HCT116 (cell line): ENCODE measurements around the gene IMPACT. TPM values are rescaled to one million over a fixed set of nuclear protein-coding genes. Genes with fewer than 3 reads are reported as not detected.
A peak's percentile ranks its signal among the peaks of the same experiment; 100 is the strongest.

Experiments used
- ATAC-seq: fragments of 200-7000 bp; cut with Tn5 transposase; 2 replicates; pipeline ENCODE4 v1.9.1; 2020; ENCODE audit warnings: mild to moderate bottlenecking, moderate library complexity
- BruUV-seq: library from RNA; stranded (reverse); fragments of 400-500 nt; replicated peaks from 2 replicates; lab custom pipeline; 2021; lab: Mats Ljungman, UMichigan
- CTCF ChIA-PET: fragments of 300-600 bp; sonication (Branson Sonifier 250); formaldehyde crosslinking; loops from one replicate; lab custom pipeline; 2021; ENCODE audit warnings: antibody characterized with exemption; lab: Charles Lee
- POLR2A ChIA-PET: fragments of 300-600, 350-600 bp; sonication (Branson Sonifier 250); formaldehyde crosslinking; loops from one replicate; lab custom pipeline; 2021; ENCODE audit warnings: antibody characterized with exemption; lab: Charles Lee
- RAD21 ChIA-PET, 2 experiments: fragments of 300-600 bp; sonication (Branson Sonifier 250); formaldehyde crosslinking; loops; one replicate each; lab custom pipeline; 2023; ENCODE audit warnings: low total read pairs in 2 of 2; ENCODE audit not compliant: uncharacterized antibody in 2 of 2, unreplicated experiment in 2 of 2, low non-redundant PET in 1 of 2; lab: Charles Lee
- DNase-seq: peaks from one replicate; pipeline ENCODE4 v3.0.0-alpha.2; 2010; ENCODE audit warnings: low read depth, low spot score
- H2AFZ ChIP-seq: fragments of 200-600 bp; shearing (Covaris generic), sonication (generic); 2 replicates; pipeline ENCODE4 v1.6.1; 2017; ENCODE audit warnings: low read depth, mixed run types, mixed read lengths, antibody characterized with exemption, low read length; ENCODE audit not compliant: poor library complexity, severe bottlenecking
- H3K27ac ChIP-seq: 2 replicates; pipeline ENCODE4 v1.5.1; 2012; ENCODE audit warnings: low read depth, low read length
- H3K27me3 ChIP-seq: fragments of 200-600 bp; sonication (generic); 2 replicates; pipeline ENCODE4 v1.6.1; 2016; ENCODE audit warnings: mixed run types, low read length, mixed read lengths; ENCODE audit not compliant: insufficient read depth
- H3K36me3 ChIP-seq, 2 experiments: fragments of 200-500 bp in 1 of 2; fragments of 200-600 bp in 1 of 2; sonication (Bioruptor generic) in 1 of 2; sonication (generic) in 1 of 2; 2 replicates each; pipeline versions ENCODE4 v1.5.1 to v1.6.1; 2014 to 2016; ENCODE audit warnings: low read length in 2 of 2, inconsistent platforms in 1 of 2, mixed read lengths in 1 of 2, mixed run types in 1 of 2; ENCODE audit not compliant: insufficient read depth in 2 of 2, control insufficient read depth in 1 of 2
- H3K4me1 ChIP-seq, 2 experiments: fragments of 200-600 bp in 1 of 2; sonication (generic) in 1 of 2; 2 replicates each; pipeline versions ENCODE4 v1.5.1 to v1.6.1; 2012 to 2017; ENCODE audit warnings: low read length in 2 of 2, inconsistent platforms in 1 of 2, mild to moderate bottlenecking in 1 of 2, mixed read lengths in 1 of 2, mixed run types in 1 of 2, moderate library complexity in 1 of 2; ENCODE audit not compliant: insufficient read depth in 2 of 2, control insufficient read depth in 1 of 2
- H3K4me2 ChIP-seq: fragments of 200-600 bp; sonication (generic); 2 replicates; pipeline ENCODE4 v1.6.1; 2017; ENCODE audit warnings: mixed run types, low read length, mixed read lengths
- H3K4me3 ChIP-seq, 2 experiments: fragments of 200-600 bp in 1 of 2; sonication (generic) in 1 of 2; replicated peaks in 1 of 2; 2 replicates each; pipeline ENCODE4 v1.5.1; 2011 to 2016; ENCODE audit warnings: low read length in 2 of 2, control low read depth in 1 of 2, low read depth in 1 of 2, mild to moderate bottlenecking in 1 of 2, mixed read lengths in 1 of 2, mixed run types in 1 of 2
- H3K79me2 ChIP-seq: fragments of 200-600 bp; sonication (generic); 2 replicates; pipeline ENCODE4 v1.6.1; 2017; ENCODE audit warnings: mild to moderate bottlenecking, mixed run types, low read length, moderate library complexity, mixed read lengths; ENCODE audit not compliant: insufficient read depth
- H3K9ac ChIP-seq: fragments of 200-600 bp; sonication (generic); 2 replicates; pipeline ENCODE4 v1.6.1; 2016; ENCODE audit warnings: low read length, mixed read lengths
- H3K9me2 ChIP-seq: fragments of 200-600 bp; sonication (generic), shearing (Covaris generic); 2 replicates; pipeline ENCODE4 v1.6.1; 2017; ENCODE audit warnings: mixed run types, mild to moderate bottlenecking, moderate library complexity; ENCODE audit not compliant: insufficient read depth
- H3K9me3 ChIP-seq, 2 experiments: fragments of 200-500 bp in 1 of 2; fragments of 200-600 bp in 1 of 2; sonication (Bioruptor generic) in 1 of 2; sonication (generic) in 1 of 2; 2 replicates each; pipeline ENCODE4 v1.6.1; 2014 to 2017; ENCODE audit warnings: low read length in 2 of 2, mixed read lengths in 2 of 2, inconsistent platforms in 1 of 2, low read depth in 1 of 2, mild to moderate bottlenecking in 1 of 2, mixed run types in 1 of 2, moderate library complexity in 1 of 2; ENCODE audit not compliant: control insufficient read depth in 1 of 2, insufficient read depth in 1 of 2
- H4K20me1 ChIP-seq: fragments of 200-600 bp; sonication (generic), shearing (Covaris generic); 2 replicates; pipeline ENCODE4 v1.6.1; 2017; ENCODE audit warnings: mixed run types, mild to moderate bottlenecking, moderate library complexity; ENCODE audit not compliant: insufficient read depth
- CBX3 ChIP-seq: IDR thresholded peaks from 2 replicates; pipeline ENCODE4 v1.6.1; 2012; ENCODE audit warnings: low read depth
- EGR1 ChIP-seq: IDR thresholded peaks from 2 replicates; pipeline ENCODE4 v1.6.1; 2012; ENCODE audit warnings: low read depth
- EZH2 ChIP-seq: fragments of 200-600 bp; sonication (generic); IDR thresholded peaks from 2 replicates; pipeline ENCODE4 v1.6.1; 2017; ENCODE audit warnings: antibody characterized with exemption, mixed run types
- FOSL1 ChIP-seq: IDR thresholded peaks from 2 replicates; pipeline ENCODE4 v1.6.1; 2012; ENCODE audit warnings: low read depth
- JUND ChIP-seq: IDR thresholded peaks from 2 replicates; pipeline ENCODE4 v1.6.1; 2012
- SIN3A ChIP-seq: IDR thresholded peaks from 2 replicates; pipeline ENCODE4 v1.6.1; 2012; ENCODE audit warnings: low read depth
- ZFX ChIP-seq: fragments of 450-650 bp; IDR thresholded peaks from 2 replicates; pipeline ENCODE4 v1.6.1; 2017
- intact Hi-C: fragments of 100-400 bp; cut with micrococcal nuclease; formaldehyde crosslinking; loops from 2 replicates; pipeline ENCODE4 v1.10.0; 2022
- total RNA-seq: library from RNA; stranded (reverse); gene quantifications from one replicate; pipeline ENCODE4 v1.2.1, GENCODE V29; 2021; ENCODE audit not compliant: unreplicated experiment
- TF ChIP-seq, protein P1 (sequence below): IDR thresholded peaks from 2 replicates; pipeline ENCODE4 v1.6.1; 2011; ENCODE audit warnings: mild to moderate bottlenecking, low read length, moderate library complexity; ENCODE audit not compliant: insufficient replicate concordance; ENCODE audit errors: extremely low read depth

IMPACT gene
- total RNA-seq, 1 experiment from 2014 or later: 46.4 TPM

GRCh38 chr18:24398540-24398939, 27.9 kb upstream of the IMPACT start:
- Histone ChIP-seq H3K4me3 (peak overlapping the region; percentile 35 to 66), H3K27ac (peak overlapping the region; percentile 76), H3K79me2 (peaks cover 23% of the 10 kb centered on the region), H3K9me2 (no peaks in the 10 kb centered on the region), H3K36me3 (no peaks in the 10 kb centered on the region), H3K4me2 (peak overlapping the region; percentile 88), H4K20me1 (no peaks in the 10 kb centered on the region)
- ATAC-seq: peak; percentile 42
- BruUV-seq: no TSS peak
- TF ChIP-seq ZFX (no peak), CBX3 (peak; percentile 52; the same call in 1 of the 2 replicates), JUND (peak; percentile 40; the same call in 1 of the 2 replicates), EZH2 (no peak), FOSL1 (peak; percentile 32; the same call in 1 of the 2 replicates), EGR1 (no peak), SIN3A (0 out of 2 replicates have a peak, but pooled peaks have one; percentile 20)
- TF ChIP-seq, protein P1, sequence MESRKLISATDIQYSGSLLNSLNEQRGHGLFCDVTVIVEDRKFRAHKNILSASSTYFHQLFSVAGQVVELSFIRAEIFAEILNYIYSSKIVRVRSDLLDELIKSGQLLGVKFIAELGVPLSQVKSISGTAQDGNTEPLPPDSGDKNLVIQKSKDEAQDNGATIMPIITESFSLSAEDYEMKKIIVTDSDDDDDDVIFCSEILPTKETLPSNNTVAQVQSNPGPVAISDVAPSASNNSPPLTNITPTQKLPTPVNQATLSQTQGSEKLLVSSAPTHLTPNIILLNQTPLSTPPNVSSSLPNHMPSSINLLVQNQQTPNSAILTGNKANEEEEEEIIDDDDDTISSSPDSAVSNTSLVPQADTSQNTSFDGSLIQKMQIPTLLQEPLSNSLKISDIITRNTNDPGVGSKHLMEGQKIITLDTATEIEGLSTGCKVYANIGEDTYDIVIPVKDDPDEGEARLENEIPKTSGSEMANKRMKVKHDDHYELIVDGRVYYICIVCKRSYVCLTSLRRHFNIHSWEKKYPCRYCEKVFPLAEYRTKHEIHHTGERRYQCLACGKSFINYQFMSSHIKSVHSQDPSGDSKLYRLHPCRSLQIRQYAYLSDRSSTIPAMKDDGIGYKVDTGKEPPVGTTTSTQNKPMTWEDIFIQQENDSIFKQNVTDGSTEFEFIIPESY: no peak
- TF ChIP-seq, all 23 proteins: peak for 4
- intact Hi-C loops: loop anchor here (1.0 kb wide), 1 partner anchor 28 kb away; the partner anchor contains the start of gene IMPACT
- peak overlapping the region; percentile 73 for H3K9ac ChIP-seq
- H3K4me1 ChIP-seq: peaks cover 47 to 59% of the 10 kb centered on the region in 2 experiments
- H3K9me3 ChIP-seq: no peaks in the 10 kb centered on the region
- CTCF ChIA-PET: interaction anchor here (1.3 to 1.6 kb wide), 4 partner anchors 38 to 222 kb away, joined by 3 to 6 read pairs (median 5); no protein-coding TSS in a partner anchor
- peak overlapping the region; percentile 68 for H2AFZ ChIP-seq
- POLR2A ChIA-PET: interaction anchor here (0.6 to 1.4 kb wide), 2 partner anchors 13 to 18 kb away, joined by 3 read pairs; no protein-coding TSS in a partner anchor
- RAD21 ChIA-PET: interaction anchor here (1.3 to 1.7 kb wide), 2 partner anchors 39 to 90 kb away, joined by 3 to 5 read pairs; no protein-coding TSS in a partner anchor
- no peaks in the 10 kb centered on the region for H3K27me3 ChIP-seq
- DNase-seq: peak; percentile 45
